ENCODE results near the gene ATP6V1C2. TPM values are rescaled to one million over a fixed set of nuclear protein-coding genes. Genes with fewer than 3 reads are reported as not detected.

ATP6V1C2 gene
- polyA plus RNA-seq, 2 of the 4 experiments (the other 2 are of a cell fraction), result 0.08 to 0.14 TPM

DNA sequence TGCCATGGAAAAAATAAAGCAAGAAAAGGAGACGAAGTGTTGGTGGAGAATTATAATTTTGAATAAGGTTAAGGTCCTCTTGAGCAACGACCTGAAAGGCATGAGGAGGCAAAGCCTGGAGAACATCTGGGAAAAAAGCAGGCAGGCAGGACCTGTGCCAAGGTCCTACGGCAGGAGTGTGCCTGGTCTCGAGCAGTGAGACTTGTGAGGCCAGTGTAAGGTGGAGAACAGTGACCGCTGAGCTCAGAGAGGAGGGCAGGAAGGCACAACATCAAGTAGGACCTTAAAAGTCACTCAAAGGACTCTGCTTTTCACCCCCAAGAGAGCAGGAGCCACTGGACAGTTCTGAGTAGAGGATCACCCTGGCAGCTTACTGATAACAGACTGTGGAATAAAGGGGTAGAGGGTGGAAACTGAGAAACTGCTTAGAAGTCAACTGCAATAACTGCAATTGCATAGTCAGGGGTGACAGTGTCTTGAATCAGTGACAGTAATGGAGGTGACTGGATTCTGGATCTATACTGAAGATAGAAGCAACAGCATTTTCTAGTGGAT lies 35.2 kb upstream of the ATP6V1C2 start:
- ChIA-PET POLR2A (interaction anchor here (1.3 kb wide), 1 partner anchor 238 kb away, joined by 3 read pairs; the partner anchor contains the start of gene ODC1), CTCF (interaction anchor here (1.4 kb wide), 1 partner anchor 10 kb away, joined by 4 read pairs; no protein-coding TSS in a partner anchor)
- Histone ChIP-seq H3K4me1 (peaks cover 10% of the 10 kb centered on the region; the same call in 2 of the 3 replicates), H3K27ac (no peak overlapping the region), H3K4me2 (no peak overlapping the region), H3K4me3 (no peak overlapping the region), H3K9me3 (no peaks in the 10 kb centered on the region)
- WGBS (ENCODE audit: missing lambda C conversion rate), result 78% methylated on average over 5 of the region's 5 CpGs
- TF ChIP-seq CHD2 (IDR thresholded peaks at IDR 0.05; ENCODE audit: low read length, partially characterized antibody), result no peak
- TF ChIP-seq, protein P1, sequence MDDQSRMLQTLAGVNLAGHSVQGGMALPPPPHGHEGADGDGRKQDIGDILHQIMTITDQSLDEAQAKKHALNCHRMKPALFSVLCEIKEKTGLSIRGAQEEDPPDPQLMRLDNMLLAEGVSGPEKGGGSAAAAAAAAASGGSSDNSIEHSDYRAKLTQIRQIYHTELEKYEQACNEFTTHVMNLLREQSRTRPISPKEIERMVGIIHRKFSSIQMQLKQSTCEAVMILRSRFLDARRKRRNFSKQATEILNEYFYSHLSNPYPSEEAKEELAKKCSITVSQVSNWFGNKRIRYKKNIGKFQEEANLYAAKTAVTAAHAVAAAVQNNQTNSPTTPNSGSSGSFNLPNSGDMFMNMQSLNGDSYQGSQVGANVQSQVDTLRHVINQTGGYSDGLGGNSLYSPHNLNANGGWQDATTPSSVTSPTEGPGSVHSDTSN (IDR thresholded peaks at IDR 0.05), result no peak
- TF ChIP-seq SMC3 (IDR thresholded peaks at IDR 0.05), result no peak
- no peak for TF ChIP-seq PHF8 (IDR thresholded peaks at IDR 0.05; ENCODE audit: borderline replicate concordance, low read depth)
- TF ChIP-seq HEYL (CRISPR knock-in tag; IDR thresholded peaks at IDR 0.05), result no peak
- TF ChIP-seq, protein P2, sequence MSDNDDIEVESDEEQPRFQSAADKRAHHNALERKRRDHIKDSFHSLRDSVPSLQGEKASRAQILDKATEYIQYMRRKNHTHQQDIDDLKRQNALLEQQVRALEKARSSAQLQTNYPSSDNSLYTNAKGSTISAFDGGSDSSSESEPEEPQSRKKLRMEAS (IDR thresholded peaks at IDR 0.05), result no peak
- TF ChIP-seq, protein P3, sequence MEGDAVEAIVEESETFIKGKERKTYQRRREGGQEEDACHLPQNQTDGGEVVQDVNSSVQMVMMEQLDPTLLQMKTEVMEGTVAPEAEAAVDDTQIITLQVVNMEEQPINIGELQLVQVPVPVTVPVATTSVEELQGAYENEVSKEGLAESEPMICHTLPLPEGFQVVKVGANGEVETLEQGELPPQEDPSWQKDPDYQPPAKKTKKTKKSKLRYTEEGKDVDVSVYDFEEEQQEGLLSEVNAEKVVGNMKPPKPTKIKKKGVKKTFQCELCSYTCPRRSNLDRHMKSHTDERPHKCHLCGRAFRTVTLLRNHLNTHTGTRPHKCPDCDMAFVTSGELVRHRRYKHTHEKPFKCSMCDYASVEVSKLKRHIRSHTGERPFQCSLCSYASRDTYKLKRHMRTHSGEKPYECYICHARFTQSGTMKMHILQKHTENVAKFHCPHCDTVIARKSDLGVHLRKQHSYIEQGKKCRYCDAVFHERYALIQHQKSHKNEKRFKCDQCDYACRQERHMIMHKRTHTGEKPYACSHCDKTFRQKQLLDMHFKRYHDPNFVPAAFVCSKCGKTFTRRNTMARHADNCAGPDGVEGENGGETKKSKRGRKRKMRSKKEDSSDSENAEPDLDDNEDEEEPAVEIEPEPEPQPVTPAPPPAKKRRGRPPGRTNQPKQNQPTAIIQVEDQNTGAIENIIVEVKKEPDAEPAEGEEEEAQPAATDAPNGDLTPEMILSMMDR (IDR thresholded peaks at IDR 0.05), result no peak
- TF ChIP-seq, protein P4, sequence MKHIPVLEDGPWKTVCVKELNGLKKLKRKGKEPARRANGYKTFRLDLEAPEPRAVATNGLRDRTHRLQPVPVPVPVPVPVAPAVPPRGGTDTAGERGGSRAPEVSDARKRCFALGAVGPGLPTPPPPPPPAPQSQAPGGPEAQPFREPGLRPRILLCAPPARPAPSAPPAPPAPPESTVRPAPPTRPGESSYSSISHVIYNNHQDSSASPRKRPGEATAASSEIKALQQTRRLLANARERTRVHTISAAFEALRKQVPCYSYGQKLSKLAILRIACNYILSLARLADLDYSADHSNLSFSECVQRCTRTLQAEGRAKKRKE (CRISPR knock-in tag; IDR thresholded peaks at IDR 0.05; ENCODE audit: low read depth), result no peak
- TF ChIP-seq BHLHE40 (IDR thresholded peaks at IDR 0.05; ENCODE audit: low read depth, low read length), result no peak
- TF ChIP-seq MYC (IDR thresholded peaks at IDR 0.05; ENCODE audit: borderline replicate concordance, low read length), result no peak
- no peak for TF ChIP-seq ZSCAN20 (CRISPR knock-in tag; IDR thresholded peaks at IDR 0.05)
- TF ChIP-seq, protein P5, sequence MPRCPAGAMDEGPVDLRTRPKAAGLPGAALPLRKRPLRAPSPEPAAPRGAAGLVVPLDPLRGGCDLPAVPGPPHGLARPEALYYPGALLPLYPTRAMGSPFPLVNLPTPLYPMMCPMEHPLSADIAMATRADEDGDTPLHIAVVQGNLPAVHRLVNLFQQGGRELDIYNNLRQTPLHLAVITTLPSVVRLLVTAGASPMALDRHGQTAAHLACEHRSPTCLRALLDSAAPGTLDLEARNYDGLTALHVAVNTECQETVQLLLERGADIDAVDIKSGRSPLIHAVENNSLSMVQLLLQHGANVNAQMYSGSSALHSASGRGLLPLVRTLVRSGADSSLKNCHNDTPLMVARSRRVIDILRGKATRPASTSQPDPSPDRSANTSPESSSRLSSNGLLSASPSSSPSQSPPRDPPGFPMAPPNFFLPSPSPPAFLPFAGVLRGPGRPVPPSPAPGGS (IDR thresholded peaks at IDR 0.05), result no peak
- TF ChIP-seq, protein P6, sequence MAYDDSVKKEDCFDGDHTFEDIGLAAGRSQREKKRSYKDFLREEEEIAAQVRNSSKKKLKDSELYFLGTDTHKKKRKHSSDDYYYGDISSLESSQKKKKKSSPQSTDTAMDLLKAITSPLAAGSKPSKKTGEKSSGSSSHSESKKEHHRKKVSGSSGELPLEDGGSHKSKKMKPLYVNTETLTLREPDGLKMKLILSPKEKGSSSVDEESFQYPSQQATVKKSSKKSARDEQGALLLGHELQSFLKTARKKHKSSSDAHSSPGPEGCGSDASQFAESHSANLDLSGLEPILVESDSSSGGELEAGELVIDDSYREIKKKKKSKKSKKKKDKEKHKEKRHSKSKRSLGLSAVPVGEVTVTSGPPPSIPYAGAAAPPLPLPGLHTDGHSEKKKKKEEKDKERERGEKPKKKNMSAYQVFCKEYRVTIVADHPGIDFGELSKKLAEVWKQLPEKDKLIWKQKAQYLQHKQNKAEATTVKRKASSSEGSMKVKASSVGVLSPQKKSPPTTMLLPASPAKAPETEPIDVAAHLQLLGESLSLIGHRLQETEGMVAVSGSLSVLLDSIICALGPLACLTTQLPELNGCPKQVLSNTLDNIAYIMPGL (CRISPR knock-in tag; IDR thresholded peaks at IDR 0.05; ENCODE audit: borderline replicate concordance), result no peak
- TF ChIP-seq ZNF302 (CRISPR knock-in tag; IDR thresholded peaks at IDR 0.05), result no peak
- TF ChIP-seq JUN (IDR thresholded peaks at IDR 0.05), result no peak
- FAIRE-seq (no peak), ATAC-seq (0 out of 6 replicates have a peak, but pooled peaks of 1 of the 2 experiments have one; percentile 4), DNase-seq (ENCODE audit: low read depth in 1 of 2, low spot score in 1 of 2) (no peak)
